GM19099 (cell line): ENCODE results near the gene PLCB4.

Source experiments
- POLR2A ChIP-seq: IDR thresholded peaks from 3 replicates; pipeline ENCODE4 v1.6.1; 2011; ENCODE audit warnings: low read depth; ENCODE audit not compliant: insufficient read length; ENCODE audit errors: extremely low read depth

PLCB4 gene

DNA sequence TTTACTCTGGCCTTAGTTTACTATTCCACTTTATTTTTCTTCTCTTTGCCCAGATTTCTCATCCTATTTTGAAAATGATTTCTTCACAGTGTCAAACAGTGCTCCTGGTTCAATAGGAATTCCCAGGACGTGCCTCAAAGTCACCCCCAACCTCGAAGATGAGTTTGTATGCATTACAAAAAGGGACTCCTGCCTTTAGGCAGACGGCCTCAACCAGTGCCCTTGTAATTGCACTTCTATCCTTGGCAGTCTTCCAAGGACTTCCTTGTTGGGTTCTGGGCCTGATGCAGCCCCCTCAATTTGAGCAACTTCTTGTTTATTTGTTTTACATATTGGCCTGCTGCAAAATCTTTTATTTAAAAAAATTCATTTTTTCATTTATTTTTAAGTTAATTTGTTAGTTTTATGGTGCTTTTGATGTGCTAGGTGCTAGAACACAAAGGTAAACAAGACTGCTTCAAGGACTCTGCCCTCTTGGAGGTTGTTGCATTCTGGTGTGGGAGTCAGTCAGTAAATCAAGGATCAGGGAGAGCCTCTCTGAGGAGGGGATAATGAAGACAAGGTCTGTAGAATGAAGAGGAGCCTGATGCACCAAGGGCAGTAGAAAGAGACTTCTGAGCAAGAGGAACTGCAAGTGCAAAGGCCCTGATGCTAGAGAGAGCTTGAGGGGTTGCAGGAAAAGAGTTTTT, 264.0 kb downstream of the PLCB4 start:
- no peak for TF ChIP-seq POLR2A

DNA sequence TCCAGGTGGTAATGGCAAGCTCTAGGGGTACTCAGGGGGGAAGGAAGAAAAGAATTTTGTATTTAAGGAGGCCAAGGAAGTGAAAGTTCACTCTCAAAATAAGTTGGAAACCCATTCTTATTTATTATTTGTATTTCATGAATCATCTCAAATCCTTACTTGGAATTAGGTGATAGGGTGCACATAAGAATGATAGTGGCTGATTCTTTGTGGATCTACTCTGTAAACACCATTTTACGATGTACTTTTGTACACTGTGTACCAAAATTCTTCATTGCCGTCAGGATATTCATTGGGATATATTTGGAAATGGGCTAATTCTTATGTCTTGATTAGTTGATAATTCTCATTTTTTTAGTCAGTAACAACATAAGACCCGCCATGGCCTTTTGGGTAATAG, 266.0 kb downstream of the PLCB4 start:
- no peak for TF ChIP-seq POLR2A

DNA sequence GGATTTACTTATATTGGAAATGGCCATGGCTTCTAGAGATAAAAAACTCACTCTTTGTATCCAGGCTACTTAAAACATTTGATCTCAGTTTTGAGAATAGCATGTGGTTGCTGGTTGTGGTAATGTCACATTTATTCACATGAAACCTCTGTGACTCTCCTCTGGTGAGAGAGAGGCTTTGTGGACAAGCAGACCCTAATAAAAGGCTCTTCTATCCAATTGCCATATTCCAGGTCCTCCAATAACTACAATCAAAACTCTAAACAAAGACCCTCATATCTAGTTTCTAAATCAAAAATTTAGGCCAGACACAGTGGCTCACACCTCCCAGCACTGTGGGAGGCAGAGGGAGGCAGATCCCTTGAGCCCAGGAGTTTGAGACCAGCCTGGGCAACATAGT, 269.2 kb downstream of the PLCB4 start:
- no peak for TF ChIP-seq POLR2A

DNA sequence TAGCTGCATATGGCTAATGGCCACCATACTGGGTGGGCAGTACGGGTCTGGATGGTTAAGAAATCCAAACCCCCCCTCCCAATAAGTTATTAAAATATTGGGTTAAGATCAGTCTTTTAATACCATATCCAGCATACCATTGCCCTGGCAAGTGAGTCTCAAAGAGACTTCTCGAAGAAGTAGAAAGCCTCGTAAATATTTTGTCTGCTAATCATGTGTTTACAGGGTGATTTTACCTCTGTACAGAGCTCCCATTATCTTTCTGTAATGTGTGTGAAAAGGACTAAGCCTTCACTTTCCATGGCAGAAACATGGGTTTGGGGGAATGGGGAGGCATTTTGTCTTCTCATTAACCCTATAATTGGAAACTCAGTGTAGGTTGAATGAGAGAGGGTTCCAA, 270.8 kb downstream of the PLCB4 start:
- no peak for TF ChIP-seq POLR2A

DNA sequence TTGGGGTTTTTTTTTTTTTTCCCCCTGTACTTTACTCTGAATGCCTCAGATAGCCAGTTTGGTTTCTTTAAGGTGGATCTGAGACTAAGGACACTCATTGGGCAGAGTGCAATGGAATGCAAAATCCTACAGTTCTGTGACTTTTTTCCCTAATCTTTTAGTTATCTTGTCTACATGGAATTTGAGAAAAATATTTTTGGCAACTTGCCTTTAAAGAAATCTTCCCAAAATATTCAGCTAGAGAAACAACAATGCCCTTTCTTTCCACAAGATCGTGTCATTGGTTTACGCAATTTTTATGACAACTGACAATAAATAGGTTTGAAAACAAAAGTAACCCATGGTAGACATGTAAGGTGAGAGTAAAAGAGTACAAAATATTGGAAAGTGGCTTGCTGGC, 273.8 kb downstream of the PLCB4 start:
- no peak for TF ChIP-seq POLR2A

DNA sequence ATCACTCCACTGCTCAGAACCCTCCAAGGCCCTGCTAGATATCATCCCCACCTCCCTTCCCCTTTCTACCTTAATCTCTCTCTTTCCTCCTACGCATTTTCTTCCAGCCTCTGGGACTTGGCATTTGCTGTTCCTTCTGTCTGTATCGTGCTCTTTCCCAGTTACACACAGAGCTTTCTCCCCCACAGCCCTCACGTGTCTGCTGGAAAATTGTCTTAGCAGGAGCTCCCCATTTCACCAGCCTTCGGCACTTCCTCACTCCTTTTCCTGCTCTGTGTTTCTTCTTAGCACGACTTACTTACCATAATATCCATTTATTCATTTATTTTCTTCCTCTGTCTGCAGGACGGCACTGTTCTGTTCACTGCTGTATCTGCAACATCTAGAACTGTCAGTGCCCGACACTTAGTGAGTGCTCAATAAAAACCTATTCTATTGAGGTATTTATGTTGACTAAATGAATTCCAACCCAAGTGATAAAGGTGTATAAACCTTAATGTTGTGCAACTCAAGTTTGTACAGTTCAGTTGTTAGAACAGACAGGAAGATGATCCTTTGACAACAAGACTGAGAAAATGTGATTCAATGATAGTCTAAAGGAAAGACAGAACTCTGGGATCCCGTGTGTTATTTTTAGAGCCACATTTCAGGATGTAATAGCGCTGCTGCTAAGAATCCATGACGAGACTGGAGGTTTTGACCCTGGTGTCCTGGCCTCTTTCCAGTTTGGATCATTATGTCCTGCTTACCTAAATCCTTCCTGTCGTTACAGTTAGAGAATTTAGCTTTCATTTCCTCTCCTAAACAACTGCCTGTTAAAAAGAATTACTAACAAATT, 275.4 kb downstream of the PLCB4 start:
- TF ChIP-seq POLR2A, result no peak

DNA sequence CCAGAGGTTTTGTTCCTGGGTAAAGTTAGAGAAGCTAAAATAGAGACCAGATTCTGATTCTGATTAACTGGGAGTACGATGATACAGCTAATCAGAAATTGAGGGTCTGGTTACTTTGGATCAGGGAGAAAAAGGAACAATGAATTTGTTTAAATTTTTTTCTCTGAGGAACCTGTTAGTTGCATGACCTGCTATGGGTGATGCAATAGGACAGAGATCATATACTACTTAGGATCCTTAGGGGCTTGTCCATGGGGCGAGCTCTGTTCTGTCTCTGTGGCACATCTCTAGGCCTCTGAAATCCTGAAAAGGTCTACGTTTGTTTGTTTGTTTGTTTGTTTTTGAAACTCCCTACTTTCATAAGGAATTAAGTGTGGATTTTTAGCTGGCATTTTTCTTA, 279.4 kb downstream of the PLCB4 start:
- no peak for TF ChIP-seq POLR2A

DNA sequence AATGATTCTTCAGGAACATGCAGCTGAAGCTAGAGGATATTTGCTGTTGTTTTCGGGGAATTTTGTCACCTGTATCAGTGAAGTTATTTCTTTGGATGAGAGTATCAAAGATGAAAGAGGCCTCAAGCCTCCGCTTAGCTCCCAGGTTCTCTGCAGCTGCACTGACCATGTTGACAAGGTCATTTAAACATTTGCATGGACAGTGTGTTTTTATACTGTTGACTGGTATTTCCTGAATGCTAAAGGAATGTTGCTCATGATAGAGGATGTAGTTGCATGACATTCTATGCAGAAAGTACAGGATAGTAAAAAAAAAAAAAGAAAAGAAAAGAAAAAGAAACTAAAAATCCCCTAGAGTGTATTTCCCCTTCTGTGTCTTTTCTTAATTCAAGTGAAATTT, 279.9 kb downstream of the PLCB4 start:
- TF ChIP-seq POLR2A, result no peak

DNA sequence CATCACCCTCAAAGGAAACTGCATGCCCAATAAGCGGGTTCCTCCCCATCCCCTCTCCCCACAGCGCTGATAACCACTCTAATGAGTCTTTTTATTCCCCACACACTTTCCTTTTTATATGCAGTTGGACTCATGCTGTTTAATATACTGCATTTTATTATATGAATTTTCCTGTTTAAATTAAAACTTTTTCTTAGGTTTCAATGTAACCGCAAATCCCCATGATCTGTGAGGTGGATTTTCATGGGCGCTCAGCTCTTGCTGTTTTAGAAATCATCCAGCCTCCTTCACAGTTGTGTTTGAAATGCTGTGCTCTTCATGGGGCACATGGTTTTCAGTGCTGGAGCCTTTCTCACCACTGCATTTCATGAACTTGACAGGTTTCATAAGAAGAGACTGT, 280.4 kb downstream of the PLCB4 start:
- TF ChIP-seq POLR2A, result no peak

DNA sequence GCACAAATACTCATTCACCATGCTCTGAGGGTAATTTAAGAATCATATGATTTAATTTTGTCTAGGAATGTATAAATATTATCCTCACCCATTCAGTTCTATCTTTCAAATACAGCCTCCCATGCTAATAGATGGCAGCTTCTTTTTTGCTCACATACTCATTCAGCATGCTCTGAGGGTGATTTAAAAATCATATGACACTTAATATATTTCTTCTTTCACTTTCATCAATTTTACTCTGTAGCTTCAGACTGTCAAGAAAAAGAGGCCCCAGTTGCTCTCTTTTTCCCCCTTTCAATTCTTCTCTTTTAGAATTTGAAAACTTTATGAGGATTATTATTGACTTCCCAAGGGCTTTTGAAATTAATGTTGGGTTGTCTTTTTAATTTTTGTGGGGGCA, 283.9 kb downstream of the PLCB4 start:
- no peak for TF ChIP-seq POLR2A

DNA sequence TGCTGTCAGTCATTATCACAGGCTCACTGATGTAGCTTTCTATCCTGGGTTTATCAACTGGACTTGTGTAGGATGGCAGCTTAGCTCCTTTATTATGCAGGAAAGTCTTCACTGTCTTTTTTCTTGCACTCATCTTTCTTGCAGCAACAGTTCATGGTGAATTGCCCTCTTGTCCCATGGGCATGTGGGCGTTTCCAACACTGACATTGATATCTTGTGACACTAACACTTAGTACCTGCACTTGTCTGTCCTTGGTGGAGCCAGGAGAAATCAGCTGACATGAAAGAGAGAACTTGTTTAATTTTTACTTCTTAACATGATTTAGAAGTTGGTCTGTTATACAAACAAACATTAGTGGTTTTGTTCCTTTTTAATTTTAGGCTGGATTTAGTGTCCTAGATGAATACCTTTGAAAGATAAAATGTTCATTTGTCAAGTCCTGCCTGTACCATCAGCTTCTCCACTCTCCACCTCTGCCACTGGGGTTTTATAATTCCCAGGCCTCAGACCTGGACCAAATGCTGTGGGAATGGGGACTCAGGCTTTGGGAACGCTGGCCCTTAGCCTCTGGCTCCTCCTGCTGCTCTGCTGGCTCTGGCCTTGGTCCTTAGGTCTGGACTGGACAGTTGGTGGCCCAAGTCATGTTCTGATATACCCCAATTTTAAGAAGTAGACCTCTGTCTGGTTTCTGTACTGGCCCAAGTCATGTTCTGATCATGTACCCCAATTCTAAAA, 284.5 kb downstream of the PLCB4 start:
- no peak for TF ChIP-seq POLR2A

DNA sequence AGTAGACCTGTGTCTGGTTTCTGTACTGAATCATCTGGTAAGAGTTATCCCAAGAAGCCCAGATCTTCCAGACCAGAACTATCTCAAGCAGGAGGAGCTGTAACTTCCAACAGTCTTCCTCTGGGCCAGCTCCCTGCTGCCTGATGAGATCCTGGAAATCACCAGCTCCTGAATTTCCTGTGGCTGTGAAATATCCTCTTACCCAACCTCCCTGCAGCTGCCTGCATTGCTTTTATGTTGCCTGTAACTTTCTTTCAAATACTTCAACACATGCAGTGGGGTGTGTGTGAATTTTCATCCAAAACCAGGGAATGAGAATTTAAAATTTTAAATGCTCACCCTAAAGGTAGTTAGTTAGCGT, 285.0 kb downstream of the PLCB4 start:
- no peak for TF ChIP-seq POLR2A

DNA sequence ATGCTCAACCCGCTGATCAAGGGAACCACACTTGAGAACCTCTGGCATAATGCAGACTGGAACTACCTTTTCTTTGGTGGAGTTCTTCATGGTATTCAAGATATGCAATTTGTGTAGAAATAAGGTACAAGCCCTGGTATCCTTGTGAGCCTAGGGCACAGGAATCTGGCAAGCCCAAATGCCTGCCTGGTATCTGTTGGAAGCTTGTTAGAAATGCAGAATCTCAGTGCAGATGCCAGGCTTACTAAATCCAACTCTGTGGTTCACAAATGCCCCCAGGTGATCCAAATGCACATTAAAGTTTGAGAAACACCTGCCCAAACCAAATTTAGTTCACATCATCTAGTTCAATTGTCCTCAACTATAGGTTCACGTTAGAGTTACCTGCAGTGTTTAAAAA, 285.7 kb downstream of the PLCB4 start:
- TF ChIP-seq POLR2A, result no peak

DNA sequence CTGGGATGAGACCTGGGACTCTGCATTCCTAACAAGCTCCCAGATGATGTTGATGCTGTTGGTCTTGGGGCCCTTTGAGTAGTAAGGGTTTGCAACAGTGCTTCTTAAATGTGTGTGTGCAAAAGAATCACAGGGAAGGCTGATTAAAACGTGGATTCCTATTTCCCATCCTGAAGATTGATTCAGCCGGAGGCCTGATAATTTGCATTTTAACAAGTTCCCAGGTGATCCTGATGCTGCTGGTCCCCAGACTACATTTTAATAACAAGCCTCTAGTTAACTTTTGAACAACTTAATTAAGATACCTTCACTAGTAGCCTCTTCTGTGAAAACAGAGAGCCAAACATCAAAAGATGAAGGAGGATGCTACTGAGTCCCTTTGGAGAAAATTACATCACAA, 289.1 kb downstream of the PLCB4 start:
- no peak for TF ChIP-seq POLR2A

DNA sequence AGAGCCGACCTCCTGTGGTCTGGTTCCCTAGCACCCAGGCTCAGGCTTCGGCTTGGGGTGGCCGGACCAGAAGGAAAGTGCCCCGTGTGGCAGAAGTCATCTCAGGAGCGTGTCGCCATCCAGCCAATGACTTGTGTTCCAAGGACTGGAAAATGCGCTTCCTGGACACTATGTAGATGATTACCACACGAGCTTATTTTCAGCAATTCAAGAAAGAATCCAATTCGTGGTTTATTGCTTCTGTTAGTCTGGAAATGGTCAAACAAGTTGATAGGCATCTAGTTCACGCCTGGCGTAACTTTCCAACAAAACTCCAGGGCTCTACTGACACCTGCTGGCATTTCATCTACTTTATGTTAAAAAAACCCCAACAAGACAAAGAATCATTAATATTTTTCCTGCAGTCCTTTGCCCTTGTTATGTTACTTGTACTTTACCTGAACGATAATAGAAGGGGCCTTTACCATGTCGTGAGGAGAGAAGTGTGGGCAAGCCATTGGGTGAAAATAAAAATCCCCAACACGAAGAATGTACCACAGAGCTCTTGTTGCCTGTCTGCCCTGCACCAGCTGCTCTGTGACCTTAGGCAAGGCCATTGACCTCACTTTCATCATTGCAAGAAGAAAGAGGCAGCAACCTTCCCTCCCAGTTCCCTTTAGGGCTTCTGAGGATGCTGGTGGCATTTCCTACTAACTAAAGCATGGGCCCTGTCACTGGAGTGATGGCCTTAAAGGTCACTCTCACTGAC, 290.8 kb downstream of the PLCB4 start:
- TF ChIP-seq POLR2A, result no peak

DNA sequence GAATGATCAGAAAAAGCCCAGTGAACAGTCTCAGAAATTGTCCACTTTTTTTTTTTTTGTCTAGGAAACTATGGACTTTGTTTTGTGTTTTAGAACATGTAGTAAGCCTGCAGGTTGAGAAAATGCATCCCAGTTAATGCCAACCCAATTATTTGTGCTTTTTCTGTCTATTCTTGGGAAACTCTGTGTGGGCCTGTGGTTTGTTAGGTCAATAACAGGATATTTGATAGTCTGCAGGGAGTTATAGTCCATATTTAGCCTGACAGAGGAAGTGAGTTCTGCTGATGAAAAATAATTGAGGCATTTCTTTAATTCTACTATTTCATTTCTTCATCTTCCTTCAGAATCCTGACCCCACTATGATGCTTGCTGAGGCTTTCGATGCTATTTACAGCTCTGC, 291.5 kb downstream of the PLCB4 start:
- no peak for TF ChIP-seq POLR2A

DNA sequence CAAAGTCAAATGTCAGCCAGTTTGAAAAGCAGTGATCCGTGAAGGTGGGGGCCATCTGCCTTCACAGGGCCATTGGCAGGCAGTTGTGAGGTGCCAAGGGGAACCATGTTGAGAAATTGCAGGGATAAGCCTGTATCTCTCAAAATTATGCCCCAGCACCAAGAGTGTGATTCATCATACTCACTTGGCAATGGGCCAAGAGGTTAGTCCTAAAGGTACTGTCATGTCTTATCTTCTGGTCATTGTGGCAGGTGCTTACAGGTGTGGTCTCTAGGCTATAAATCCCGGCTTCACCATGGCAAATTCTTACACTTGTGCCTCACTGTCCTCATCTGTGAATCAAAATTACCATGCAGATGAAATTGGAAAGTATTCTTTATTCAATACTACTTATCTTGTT, 294.8 kb downstream of the PLCB4 start:
- TF ChIP-seq POLR2A, result no peak
